ENCODE measurements around the gene IRX2.

- TF ChIP-seq POLR2A (IDR thresholded peaks at IDR 0.05), result no peak
- TF ChIP-seq, protein P1, sequence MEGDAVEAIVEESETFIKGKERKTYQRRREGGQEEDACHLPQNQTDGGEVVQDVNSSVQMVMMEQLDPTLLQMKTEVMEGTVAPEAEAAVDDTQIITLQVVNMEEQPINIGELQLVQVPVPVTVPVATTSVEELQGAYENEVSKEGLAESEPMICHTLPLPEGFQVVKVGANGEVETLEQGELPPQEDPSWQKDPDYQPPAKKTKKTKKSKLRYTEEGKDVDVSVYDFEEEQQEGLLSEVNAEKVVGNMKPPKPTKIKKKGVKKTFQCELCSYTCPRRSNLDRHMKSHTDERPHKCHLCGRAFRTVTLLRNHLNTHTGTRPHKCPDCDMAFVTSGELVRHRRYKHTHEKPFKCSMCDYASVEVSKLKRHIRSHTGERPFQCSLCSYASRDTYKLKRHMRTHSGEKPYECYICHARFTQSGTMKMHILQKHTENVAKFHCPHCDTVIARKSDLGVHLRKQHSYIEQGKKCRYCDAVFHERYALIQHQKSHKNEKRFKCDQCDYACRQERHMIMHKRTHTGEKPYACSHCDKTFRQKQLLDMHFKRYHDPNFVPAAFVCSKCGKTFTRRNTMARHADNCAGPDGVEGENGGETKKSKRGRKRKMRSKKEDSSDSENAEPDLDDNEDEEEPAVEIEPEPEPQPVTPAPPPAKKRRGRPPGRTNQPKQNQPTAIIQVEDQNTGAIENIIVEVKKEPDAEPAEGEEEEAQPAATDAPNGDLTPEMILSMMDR (IDR thresholded peaks at IDR 0.05), result no peak
These were observed 3.9 kb downstream of the IRX2 start for GRCh38 chr5:2747363-2748162.
